Measurements from ENCODE around the gene SOX11.

- TF ChIP-seq CTCF (IDR thresholded peaks at IDR 0.05; ENCODE audit: insufficient read depth, low read length, poor library complexity, severe bottlenecking) (no peak), EZH2phosphoT487 (conservative IDR thresholded peaks at IDR 0.05; ENCODE audit: low read length) (no peak)
Observed at GRCh38 chr2:5694306-5694705, 2.1 kb downstream of the SOX11 start.
